ENCODE results near the gene BTBD9.

DNA sequence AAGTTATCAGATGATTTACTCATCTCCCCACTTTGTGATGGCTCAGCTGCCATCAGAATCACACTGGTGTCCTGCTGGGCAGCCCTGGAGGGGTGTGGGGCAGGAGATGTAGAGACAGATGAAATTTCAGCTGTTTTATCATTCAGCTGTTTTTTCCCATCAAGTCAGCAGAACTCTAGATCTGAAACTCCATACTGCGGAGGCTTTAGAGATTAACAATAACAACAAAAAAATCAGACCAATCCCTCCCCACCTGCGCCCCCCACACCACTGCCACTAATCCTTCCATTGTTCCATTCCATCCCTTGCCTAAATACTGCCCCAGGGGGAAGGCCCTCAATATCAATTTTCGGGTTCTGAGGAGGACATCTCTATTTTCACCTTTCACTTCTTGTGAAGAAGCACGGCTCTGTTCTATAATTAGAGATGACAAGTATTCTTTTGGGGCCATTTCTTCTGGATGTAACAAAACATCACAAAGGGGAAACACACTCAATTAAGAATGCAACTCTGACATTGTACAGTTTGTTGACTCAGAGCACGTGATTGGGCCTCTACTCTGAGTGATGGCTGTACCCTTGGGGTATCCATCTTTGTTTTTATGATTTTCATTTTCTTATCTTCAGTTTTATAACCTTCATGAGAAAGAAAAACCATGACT, 423.9 kb downstream of the BTBD9 start:
- TF ChIP-seq, protein P1, sequence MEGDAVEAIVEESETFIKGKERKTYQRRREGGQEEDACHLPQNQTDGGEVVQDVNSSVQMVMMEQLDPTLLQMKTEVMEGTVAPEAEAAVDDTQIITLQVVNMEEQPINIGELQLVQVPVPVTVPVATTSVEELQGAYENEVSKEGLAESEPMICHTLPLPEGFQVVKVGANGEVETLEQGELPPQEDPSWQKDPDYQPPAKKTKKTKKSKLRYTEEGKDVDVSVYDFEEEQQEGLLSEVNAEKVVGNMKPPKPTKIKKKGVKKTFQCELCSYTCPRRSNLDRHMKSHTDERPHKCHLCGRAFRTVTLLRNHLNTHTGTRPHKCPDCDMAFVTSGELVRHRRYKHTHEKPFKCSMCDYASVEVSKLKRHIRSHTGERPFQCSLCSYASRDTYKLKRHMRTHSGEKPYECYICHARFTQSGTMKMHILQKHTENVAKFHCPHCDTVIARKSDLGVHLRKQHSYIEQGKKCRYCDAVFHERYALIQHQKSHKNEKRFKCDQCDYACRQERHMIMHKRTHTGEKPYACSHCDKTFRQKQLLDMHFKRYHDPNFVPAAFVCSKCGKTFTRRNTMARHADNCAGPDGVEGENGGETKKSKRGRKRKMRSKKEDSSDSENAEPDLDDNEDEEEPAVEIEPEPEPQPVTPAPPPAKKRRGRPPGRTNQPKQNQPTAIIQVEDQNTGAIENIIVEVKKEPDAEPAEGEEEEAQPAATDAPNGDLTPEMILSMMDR (IDR thresholded peaks at IDR 0.05; ENCODE audit: extremely low read depth in 1 of 2, insufficient read depth in 1 of 2, low read depth in 1 of 2, low read length in 2 of 2), result no peak
- TF ChIP-seq EZH2 (IDR thresholded peaks at IDR 0.05; ENCODE audit: borderline replicate concordance, low read depth, low read length, severe bottlenecking) (no peak), POLR2A (IDR thresholded peaks at IDR 0.05; ENCODE audit: low read depth, low read length) (no peak), POLR2AphosphoS5 (IDR thresholded peaks at IDR 0.05; ENCODE audit: insufficient read depth, low read depth, low read length) (no peak), JUN (IDR thresholded peaks at IDR 0.05; ENCODE audit: borderline replicate concordance, insufficient read depth, insufficient read length, low read depth) (no peak), MYC (IDR thresholded peaks at IDR 0.05; ENCODE audit: low read depth, low read length) (no peak), GATA2 (IDR thresholded peaks at IDR 0.05; ENCODE audit: insufficient read depth, insufficient read length, low read depth, low read length) (no peak)

Data from endothelial cell of umbilical vein (primary cell).